Medulla oblongata (tissue), 1 donor: ENCODE measurements around the gene TRAPPC14.

Source experiments
- DNase-seq: peaks from one replicate; pipeline ENCODE4 v3.0.0-alpha.2; 2015; ENCODE audit errors: extremely low spot score

TRAPPC14 gene

GRCh38 chr7:100174582-100174981 lies 16.1 kb upstream of the TRAPPC14 start:
- DNase-seq, result no peak

DNA sequence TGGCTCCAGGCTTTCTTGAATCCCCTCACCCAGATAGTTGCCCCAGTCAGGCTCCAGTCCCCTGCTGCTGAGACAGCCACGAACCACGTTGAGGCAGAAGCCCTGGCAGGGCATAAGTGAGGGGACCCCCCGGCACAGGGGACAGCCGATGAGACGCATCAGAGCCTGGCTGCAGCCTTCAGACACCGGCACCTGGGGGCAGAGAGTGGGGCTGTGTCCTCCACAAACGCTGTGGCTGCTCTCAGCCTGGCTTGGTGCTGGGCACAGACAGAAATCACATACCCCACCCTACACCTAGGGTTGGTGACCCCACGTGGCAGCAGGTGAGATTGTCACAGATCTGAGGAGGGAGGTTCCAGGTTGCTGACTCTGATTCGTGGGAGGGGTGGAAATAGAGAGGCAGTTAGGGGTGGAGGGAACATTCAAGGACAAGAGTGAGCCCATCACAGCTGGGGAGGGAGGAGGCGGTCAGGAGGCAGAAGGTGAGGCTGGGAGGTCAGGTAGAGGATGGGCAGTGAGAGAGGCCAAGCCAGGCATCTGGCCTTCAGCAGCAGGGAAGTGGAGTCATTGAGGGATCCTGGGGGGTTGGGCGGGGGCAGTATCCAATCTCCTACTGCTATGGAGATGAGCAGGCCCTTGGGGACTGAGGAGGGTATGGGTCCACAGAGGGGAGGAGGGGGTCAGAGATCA lies 15.4 kb upstream of the TRAPPC14 start:
- DNase-seq, result no peak

DNA sequence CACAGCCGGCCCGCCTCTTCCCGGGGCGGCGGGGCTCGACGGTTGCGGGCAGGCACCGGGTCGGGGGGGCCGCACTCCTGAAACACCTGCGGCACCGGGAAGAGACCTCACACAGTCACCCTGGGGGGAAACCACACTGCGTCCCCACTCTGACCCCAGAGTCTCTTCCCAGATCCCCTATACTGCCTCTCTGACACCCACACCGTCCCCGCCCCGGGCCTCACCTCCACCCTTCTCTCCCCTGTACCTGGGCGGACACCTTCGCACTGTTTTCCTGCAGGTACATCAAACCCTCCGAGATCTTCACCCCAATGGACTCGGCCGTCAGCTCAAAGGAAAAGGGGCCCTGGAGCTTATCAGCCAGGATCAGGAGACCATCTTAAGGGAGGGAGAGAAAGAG lies 13.3 kb upstream of the TRAPPC14 start:
- no peak for DNase-seq

DNA sequence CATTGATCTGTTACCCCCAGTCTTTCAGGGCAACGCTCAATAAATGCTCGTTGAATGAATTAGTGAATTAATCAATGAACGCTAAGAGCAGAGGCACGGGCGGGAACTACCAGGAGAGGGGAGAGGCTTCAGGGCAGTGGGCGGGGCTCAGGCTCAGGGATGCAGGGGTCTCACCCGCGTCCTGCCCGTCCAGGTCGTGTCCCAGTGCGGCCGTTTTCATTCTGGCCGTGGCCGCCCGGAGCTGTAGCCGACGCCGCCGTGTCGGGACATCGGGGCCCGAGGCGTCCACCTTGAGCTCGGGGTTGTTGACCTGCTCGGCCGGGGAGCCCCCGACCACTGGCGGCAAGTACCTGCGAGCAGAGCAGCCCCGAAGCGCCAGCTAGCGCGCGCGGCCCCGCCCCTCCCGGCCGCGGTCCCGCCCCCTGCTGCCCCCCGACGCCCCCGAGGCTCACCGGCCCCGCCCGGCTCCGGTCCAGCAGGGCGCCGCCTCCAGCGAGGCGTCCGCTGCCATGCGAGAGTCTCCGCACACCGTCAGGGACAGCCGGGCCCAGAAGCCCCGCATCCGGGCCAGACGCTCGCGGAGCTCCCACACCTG lies 12.7 kb upstream of the TRAPPC14 start:
- DNase-seq, result no peak

GRCh38 chr7:100170101-100170897 lies 11.8 kb upstream of the TRAPPC14 start:
- DNase-seq, result no peak

DNA sequence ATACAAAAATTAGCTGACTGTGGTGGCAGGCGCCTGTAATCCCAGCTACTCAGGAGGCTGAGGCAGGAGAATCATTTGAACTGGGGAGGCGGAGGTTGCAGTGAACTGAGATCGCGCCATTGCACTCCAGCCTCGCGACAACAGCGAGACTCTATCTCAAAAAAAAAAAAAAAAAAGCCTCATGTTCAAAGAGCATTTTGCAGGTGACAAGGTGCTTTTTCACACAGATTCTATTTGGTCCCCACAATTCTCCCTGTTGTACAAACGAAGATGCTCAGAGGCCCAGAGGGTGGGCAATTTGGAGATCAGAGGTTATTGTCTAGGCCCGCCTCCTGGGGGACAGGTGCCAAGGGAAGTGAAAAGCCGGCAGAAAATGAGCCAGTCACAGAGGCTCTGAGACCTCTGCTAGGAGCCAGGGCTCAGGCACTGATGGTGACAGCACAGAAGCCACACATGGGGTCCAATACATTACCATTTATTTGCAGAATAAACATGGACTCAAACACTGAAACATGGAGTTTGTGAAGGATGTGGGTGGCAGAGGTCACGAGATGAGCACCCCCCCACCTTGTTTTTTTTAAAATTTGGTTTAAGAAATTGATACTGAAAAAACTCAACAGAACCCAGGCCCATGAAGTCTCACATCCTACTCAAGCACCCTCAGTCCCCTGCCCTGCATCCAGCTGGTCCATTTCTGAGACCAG lies 10.8 kb upstream of the TRAPPC14 start:
- DNase-seq, result no peak

- DNase-seq, result peak; percentile 25
Measured at GRCh38 chr7:100167912-100168323, 9.4 kb upstream of the TRAPPC14 start.

- peak; percentile 52 for DNase-seq
Measured at GRCh38 chr7:100166970-100167911, 8.7 kb upstream of the TRAPPC14 start.

DNA sequence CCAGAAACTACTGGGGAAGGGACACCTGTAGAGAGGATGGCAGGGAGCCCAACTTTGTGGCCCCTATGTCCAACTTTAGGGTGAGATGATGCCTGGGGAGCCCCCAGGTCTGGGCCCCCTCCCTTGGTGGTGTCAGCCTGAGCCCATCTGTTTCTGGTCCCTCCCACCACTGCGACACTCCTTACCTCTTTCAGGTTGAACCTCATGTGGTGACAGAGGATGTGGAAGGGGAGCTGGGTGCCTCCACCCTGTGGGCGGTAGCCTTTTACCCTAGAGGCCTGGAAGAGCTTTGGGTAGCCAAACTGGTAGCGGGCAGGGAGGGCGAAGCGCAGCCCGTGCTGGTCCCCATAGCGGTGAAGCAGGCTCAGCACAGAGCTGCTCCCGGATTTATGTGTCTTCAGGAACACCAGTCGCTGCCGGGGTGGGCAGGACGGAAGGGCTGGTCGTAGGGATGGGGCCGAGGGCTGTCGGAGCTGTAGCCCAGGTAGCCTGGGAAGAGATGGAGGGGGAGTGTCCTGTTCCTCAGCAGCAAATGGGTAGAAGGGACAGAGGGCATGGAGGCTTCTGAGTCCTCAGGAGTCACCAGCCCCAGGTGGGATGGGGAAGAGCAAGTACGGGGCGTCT lies 7.9 kb upstream of the TRAPPC14 start:
- DNase-seq, result no peak

GRCh38 chr7:100163871-100164270 lies 5.3 kb upstream of the TRAPPC14 start:
- DNase-seq, result no peak

DNA sequence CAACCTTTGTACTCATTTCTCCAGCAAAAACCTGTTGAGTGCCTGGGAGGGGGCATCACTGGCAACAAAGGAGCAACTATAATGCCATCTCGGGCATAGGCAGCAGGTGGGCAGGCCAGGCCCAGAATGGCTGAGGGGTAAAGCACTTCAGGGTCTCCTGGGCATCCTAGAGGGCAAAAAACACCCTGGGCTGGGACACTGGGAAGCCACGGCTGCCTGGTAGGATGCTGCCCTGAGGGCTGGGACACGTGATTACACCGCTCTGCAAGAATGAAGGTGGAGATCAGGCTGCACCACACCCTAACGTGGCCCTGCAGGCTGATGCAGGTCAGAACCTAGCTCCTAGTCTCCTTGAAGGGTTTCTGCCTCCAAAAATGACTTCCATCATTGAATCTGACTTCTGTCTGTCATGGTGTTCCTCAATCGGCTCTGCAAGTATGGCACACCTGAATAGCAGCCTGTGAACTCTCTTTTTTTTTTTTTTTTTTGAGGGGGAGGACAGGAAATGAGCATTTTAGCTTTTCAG lies 4.5 kb upstream of the TRAPPC14 start:
- no peak for DNase-seq

- DNase-seq, result no peak
Measured at GRCh38 chr7:100160067-100160466, 1.5 kb upstream of the TRAPPC14 start.

GRCh38 chr7:100159099-100159623 lies 638 bp upstream of the TRAPPC14 start:
- no peak for DNase-seq

GRCh38 chr7:100157334-100158228 lies 942 bp downstream of the TRAPPC14 start:
- DNase-seq, result no peak

GRCh38 chr7:100157069-100157333 lies 1.5 kb downstream of the TRAPPC14 start:
- no peak for DNase-seq

DNA sequence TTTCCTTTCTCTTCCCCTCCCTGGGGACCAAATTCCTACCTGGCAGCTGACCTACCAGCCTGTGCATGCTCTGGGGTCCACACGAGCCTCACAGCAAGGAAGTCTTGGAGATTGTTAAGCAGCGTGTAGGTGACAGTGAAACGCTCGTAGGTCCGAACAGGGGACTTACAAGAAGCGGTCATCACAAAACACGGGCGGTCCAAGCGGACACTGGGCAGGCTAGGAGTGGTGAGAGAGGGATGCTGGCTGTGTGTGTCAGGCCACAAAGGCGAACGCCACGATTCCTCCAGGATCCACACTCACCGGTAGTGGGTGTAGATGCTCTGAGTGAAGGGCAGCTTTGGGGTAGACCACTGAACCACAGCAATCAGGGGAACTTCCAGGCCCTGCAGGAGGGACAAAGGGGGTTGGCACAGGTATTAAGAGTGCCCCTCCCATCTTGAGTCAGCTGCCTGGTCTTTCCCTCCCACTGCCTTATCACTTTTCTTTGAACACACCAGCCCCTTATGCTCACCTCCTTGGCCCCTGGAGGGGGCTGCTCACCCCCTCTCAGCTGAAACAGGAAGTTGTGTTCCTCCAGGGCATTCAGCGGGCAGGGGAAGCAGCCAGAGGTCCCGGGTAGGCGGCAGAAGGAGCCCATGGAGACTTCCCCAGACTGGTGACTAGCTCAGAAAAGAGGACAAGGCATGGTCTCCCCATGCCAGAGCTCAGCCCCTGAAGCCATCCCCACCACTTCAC lies 2.0 kb downstream of the TRAPPC14 start:
- DNase-seq, result no peak

DNA sequence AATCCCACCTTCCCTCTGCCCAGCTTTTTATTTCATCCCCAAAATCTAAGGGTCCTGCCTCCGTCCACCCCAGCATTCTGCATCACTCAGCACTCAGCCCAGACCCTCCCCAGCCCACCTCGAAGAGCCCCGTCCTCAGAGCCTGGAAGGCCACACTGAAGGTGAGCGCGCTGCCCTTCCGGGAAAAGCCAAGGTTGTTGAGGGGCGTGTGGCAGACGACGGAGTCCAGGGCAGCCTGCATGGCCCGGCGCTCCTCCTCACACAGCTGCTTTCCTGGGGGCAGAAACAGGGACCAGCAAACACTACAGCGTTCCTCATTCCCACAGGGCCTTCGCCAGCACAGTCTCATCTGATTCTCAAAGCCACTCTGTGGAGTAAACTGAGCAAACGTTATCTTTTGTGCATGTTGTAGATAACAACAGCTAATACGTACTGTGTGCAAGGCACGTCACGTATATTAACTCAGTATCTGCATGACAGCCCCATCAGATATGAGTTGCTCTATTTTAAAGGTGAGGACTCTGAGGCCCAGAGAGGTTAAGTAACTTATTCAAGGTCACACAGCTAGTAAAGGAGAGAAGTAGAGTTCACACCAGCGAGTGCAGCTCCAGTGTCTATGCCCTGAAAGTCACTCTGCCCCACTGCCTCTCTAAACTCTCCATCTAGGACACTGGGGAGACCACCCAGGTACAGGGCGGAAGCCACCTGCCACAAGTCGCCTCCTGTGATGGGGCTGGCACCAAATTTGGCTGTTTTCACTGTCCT lies 2.8 kb downstream of the TRAPPC14 start:
- no peak for DNase-seq
